Left hindlimb (tissue), 1 donor: Measurements from ENCODE around the gene RHOT2.

Experiments
- DNase-seq: peaks from one replicate; pipeline ENCODE4 v3.0.0-alpha.2; 2018

Gene RHOT2

GRCh38 chr16:632486-633335, 35.2 kb upstream of the RHOT2 start:
- DNase-seq, result no peak

GRCh38 chr16:633336-634050, 34.4 kb upstream of the RHOT2 start:
- no peak for DNase-seq

- DNase-seq, result no peak
Measured at GRCh38 chr16:634051-634670, 33.8 kb upstream of the RHOT2 start.

- no peak for DNase-seq
Measured at GRCh38 chr16:634996-635395, 32.9 kb upstream of the RHOT2 start.

- no peak for DNase-seq
Measured at GRCh38 chr16:635573-636205, 32.2 kb upstream of the RHOT2 start.

- peak; percentile 95 for DNase-seq
Measured at GRCh38 chr16:636206-637080, 31.5 kb upstream of the RHOT2 start, which contains the start of gene METTL26. Gene METTL26, minus strand, starts transcription at chr16:636305. Its CDS starts 15 bp downstream, at chr16:636290.

- peak; percentile 95 for DNase-seq
Measured at GRCh38 chr16:637081-638018, 30.6 kb upstream of the RHOT2 start.

- DNase-seq, result no peak
Measured at GRCh38 chr16:638034-638543, 29.8 kb upstream of the RHOT2 start.

- DNase-seq, result no peak
Measured at GRCh38 chr16:638836-639235, 29.1 kb upstream of the RHOT2 start.

GRCh38 chr16:640614-641013, 27.3 kb upstream of the RHOT2 start:
- DNase-seq, result no peak

GRCh38 chr16:641326-642188, 26.4 kb upstream of the RHOT2 start, which contains the start of gene MCRIP2:
Gene MCRIP2, plus strand, starts transcription at chr16:641828. Its CDS starts 164 bp downstream, at chr16:641992.
- peak; percentile 76 for DNase-seq

GRCh38 chr16:642189-643049, 25.5 kb upstream of the RHOT2 start:
- DNase-seq, result no peak

GRCh38 chr16:643050-643368, 24.9 kb upstream of the RHOT2 start:
- DNase-seq, result no peak

- no peak for DNase-seq
Measured at GRCh38 chr16:644556-644955, 23.4 kb upstream of the RHOT2 start.

- DNase-seq, result no peak
Measured at GRCh38 chr16:645852-646678, 21.9 kb upstream of the RHOT2 start.

- no peak for DNase-seq
Measured at GRCh38 chr16:646679-647172, 21.2 kb upstream of the RHOT2 start.

- no peak for DNase-seq
Measured at GRCh38 chr16:647173-647902, 20.6 kb upstream of the RHOT2 start.
